ENCODE results near the gene LRRN4.

Gene LRRN4

DNA sequence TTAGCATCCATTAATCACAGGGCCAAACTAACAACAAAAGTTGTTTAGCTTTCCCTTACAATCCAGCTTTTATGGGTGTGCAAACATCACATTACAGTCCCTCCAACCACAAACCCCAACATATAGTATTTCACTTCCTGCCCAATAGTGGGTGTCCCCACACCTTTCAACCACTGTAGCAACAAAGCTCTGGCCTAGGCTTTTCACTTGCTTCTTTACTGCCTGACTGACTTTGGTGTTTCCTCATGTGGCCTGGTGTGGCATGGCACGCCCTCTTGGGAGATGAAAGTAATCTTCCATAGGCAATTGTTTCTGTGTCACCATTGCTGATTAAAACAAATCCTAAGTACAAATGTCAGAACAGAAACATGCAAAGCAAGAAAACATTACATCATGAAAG, 57.1 kb downstream of the LRRN4 start:
- Histone ChIP-seq H3K9me3 (no peaks in the 10 kb centered on the region), H3K27me3 (no peaks in the 10 kb centered on the region), H3K27ac (no peak overlapping the region), H3K36me3 (peaks cover 0 to 22% (median 5%) of the 10 kb centered on the region in 3 donors), H3K4me1 (no peaks in the 10 kb centered on the region), H3K4me3 (no peak overlapping the region)
- TF ChIP-seq, protein P1, sequence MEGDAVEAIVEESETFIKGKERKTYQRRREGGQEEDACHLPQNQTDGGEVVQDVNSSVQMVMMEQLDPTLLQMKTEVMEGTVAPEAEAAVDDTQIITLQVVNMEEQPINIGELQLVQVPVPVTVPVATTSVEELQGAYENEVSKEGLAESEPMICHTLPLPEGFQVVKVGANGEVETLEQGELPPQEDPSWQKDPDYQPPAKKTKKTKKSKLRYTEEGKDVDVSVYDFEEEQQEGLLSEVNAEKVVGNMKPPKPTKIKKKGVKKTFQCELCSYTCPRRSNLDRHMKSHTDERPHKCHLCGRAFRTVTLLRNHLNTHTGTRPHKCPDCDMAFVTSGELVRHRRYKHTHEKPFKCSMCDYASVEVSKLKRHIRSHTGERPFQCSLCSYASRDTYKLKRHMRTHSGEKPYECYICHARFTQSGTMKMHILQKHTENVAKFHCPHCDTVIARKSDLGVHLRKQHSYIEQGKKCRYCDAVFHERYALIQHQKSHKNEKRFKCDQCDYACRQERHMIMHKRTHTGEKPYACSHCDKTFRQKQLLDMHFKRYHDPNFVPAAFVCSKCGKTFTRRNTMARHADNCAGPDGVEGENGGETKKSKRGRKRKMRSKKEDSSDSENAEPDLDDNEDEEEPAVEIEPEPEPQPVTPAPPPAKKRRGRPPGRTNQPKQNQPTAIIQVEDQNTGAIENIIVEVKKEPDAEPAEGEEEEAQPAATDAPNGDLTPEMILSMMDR (IDR thresholded peaks at IDR 0.05): no peak
- no peak for DNase-seq
- intact Hi-C loops (cut with DNase I; ENCODE audit: low total_unique reads): no loop called here

DNA sequence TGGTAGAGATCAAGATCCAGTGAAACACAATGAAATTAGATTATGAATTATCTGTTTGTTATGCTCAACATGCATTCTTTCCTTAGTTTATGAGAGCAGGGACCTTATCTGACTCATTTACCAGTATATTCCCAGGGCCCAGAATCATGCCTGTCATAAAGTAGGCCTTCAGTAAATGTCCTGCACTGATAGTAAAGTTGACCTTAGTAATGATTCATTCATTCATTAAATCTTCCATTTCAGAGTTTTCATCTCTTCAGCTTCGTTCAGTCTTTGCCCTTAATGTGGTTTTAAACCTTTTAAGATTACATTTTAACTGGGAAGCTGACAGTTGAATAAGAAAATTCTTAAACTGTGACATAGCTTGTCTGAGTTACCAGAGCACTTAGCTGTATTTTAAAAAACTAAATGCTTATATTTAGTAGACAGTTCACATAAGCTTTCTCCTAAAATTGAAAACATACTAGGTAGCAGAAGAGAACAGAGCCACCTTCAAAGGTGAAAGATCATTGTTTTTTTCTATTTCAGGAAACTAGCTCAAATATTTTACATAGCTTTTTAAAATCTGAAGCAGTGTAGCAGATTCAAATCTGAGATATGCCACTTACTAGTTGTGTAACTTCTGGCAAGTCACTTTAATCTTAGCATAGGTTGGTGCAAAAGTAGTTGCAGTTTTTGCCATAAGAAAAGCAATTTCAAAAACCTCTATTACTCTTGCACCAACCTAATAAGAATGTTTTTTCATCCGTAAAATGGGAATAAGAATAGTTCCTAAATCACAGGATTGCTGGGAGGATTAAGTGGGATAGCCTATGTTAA, 62.0 kb downstream of the LRRN4 start:
- Histone ChIP-seq H3K27me3 (no peaks in the 10 kb centered on the region), H3K27ac (no peak overlapping the region), H3K36me3 (peaks cover 5 to 56% (median 21%) of the 10 kb centered on the region in 3 donors), H3K4me1 (no peaks in the 10 kb centered on the region), H3K4me3 (no peak overlapping the region), H3K9me3 (no peaks in the 10 kb centered on the region)
- intact Hi-C loops (cut with DNase I; ENCODE audit: low total_unique reads): no loop called here
- DNase-seq: no peak
- TF ChIP-seq, protein P1 (IDR thresholded peaks at IDR 0.05): no peak

DNA sequence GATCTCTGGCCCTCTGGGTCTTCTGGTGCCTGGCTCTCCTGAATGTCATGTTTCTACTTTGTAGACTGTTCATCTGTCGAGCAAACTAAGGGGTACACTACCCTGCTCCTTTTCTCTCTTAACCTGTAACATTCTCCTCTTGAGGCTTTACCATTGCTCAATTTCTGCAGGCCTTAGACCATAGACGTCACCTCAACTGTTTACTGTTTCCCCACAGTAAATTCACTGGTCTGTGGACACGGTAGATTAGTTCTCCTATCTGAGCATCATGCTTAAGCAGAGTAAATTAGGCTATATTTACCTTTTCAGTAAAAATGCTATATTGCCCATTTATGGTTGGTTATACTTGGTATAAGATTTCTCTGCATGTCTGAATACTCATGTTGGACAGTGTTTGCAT, 62.9 kb downstream of the LRRN4 start:
- Histone ChIP-seq H3K27ac (no peak overlapping the region), H3K4me1 (no peaks in the 10 kb centered on the region), H3K4me3 (no peak overlapping the region), H3K9me3 (no peaks in the 10 kb centered on the region), H3K27me3 (no peaks in the 10 kb centered on the region), H3K36me3 (peaks cover 5 to 64% (median 22%) of the 10 kb centered on the region in 3 donors)
- DNase-seq: no peak
- intact Hi-C loops (cut with DNase I; ENCODE audit: low total_unique reads): no loop called here
- TF ChIP-seq, protein P1 (IDR thresholded peaks at IDR 0.05): no peak
